ENCODE results near the gene ADAMTS6.

The ADAMTS6 gene

GRCh38 chr5:65455064-65455463 is 26.7 kb downstream of the ADAMTS6 start:
- H3K4me3 ChIP-seq (ENCODE audit: control insufficient read depth, low read depth, low read length), result no peak overlapping the region
- no peak for DNase-seq (ENCODE audit: low read depth)
- TF ChIP-seq CTCF (conservative IDR thresholded peaks at IDR 0.05; ENCODE audit: control insufficient read depth, insufficient read depth, low read depth, low read length), result no peak

GRCh38 chr5:65451436-65451835 is 30.3 kb downstream of the ADAMTS6 start:
- TF ChIP-seq CTCF (conservative IDR thresholded peaks at IDR 0.05; ENCODE audit: control insufficient read depth, insufficient read depth, low read depth, low read length), result no peak
- DNase-seq (ENCODE audit: low read depth), result no peak
- H3K4me3 ChIP-seq (ENCODE audit: control insufficient read depth, low read depth, low read length), result no peak overlapping the region

- TF ChIP-seq CTCF (conservative IDR thresholded peaks at IDR 0.05; ENCODE audit: control insufficient read depth, insufficient read depth, low read depth, low read length), result no peak
- DNase-seq (ENCODE audit: low read depth), result no peak
- no peak overlapping the region for H3K4me3 ChIP-seq (ENCODE audit: control insufficient read depth, low read depth, low read length)
Measured at GRCh38 chr5:65446682-65447081, 35.0 kb downstream of the ADAMTS6 start.

- TF ChIP-seq CTCF (conservative IDR thresholded peaks at IDR 0.05; ENCODE audit: control insufficient read depth, insufficient read depth, low read depth, low read length), result no peak
- no peak for DNase-seq (ENCODE audit: low read depth)
- no peak overlapping the region for H3K4me3 ChIP-seq (ENCODE audit: control insufficient read depth, low read depth, low read length)
Measured at GRCh38 chr5:65441800-65442199, 39.9 kb downstream of the ADAMTS6 start.

GRCh38 chr5:65440456-65440855 is 41.3 kb downstream of the ADAMTS6 start:
- DNase-seq (ENCODE audit: low read depth), result no peak
- TF ChIP-seq CTCF (conservative IDR thresholded peaks at IDR 0.05; ENCODE audit: control insufficient read depth, insufficient read depth, low read depth, low read length), result no peak
- no peak overlapping the region for H3K4me3 ChIP-seq (ENCODE audit: control insufficient read depth, low read depth, low read length)

- H3K4me3 ChIP-seq (ENCODE audit: control insufficient read depth, low read depth, low read length), result no peak overlapping the region
- DNase-seq (ENCODE audit: low read depth), result no peak
- TF ChIP-seq CTCF (conservative IDR thresholded peaks at IDR 0.05; ENCODE audit: control insufficient read depth, insufficient read depth, low read depth, low read length), result no peak
Measured at GRCh38 chr5:65434122-65434521, 47.6 kb downstream of the ADAMTS6 start.

GRCh38 chr5:65426656-65427055 is 55.1 kb downstream of the ADAMTS6 start:
- TF ChIP-seq CTCF (conservative IDR thresholded peaks at IDR 0.05; ENCODE audit: control insufficient read depth, insufficient read depth, low read depth, low read length), result no peak
- H3K4me3 ChIP-seq (ENCODE audit: control insufficient read depth, low read depth, low read length), result no peak overlapping the region
- no peak for DNase-seq (ENCODE audit: low read depth)
